ENCODE results near the gene ABCC11. TPM values are rescaled to one million over a fixed set of nuclear protein-coding genes. Genes with fewer than 3 reads are reported as not detected.

ABCC11 gene
- total RNA-seq, 8 experiments from 2014 or later = 0.27 to 0.92 (median 0.29) TPM

DNA sequence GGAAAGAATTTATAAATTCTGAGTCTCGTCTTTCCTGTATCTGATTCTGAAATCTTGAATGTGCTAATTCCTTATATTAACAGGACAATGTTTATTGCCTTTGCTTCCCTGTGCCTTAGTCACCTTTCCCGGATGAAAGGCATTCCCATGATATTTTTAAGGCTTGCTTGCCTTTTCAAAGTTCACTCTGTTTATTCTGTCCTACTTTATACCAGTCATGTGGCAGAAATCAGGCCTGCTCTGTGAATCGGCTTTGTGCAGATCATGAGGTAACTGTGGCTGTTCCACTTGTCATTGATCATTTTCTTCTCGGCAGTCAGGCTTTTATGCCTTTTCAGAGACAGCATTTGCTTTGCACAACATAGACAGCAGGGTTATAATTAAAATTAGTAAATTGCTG, 28.8 kb upstream of the ABCC11 start:
- Histone ChIP-seq H3K27ac (peak overlapping the region in 1 of 2 donors; percentile 26), H3K4me3 (no peak overlapping the region), H3K4me1 (replicated peaks in 1 of 2) (peaks cover 7 to 11% of the 10 kb centered on the region in 2 donors)
- in situ Hi-C loops (cut with MboI; ENCODE audit: low pct_unique_long_range_greater_than_20kb in 2 of 9, low sequenced_read_pairs in 9 of 9, unreplicated experiment in 9 of 9) = loop anchor here in 1 of 9 experiments (25.0 kb wide), 1 partner anchor 111 kb away; the partner anchor contains the start of gene SIAH1
- 20 to 94% (median 51%) methylated on average over 1 to 4 of the region's 4 CpGs for WGBS, 10 experiments
- ATAC-seq (replicated peaks in 6 of 8) = peak in 5 of 8 experiments; percentile 73 to 95 (median 82)

- no peak overlapping the region for H3K4me3 ChIP-seq
- in situ Hi-C loops (cut with MboI; ENCODE audit: low pct_unique_long_range_greater_than_20kb in 2 of 9, low sequenced_read_pairs in 9 of 9, unreplicated experiment in 9 of 9) = no loop called here
- H3K27ac ChIP-seq = no peak overlapping the region
- 67 to 100% (median 92%) methylated on average over 1 of the region's 1 CpG; no CpG with 5 or more reads in 5 of the 10 experiments for WGBS, 10 experiments
- peaks cover 7 to 11% of the 10 kb centered on the region in 2 donors for H3K4me1 ChIP-seq (replicated peaks in 1 of 2)
- no peak for ATAC-seq (replicated peaks in 6 of 8)
Observed at GRCh38 chr16:48274476-48274875, 27.1 kb upstream of the ABCC11 start.

DNA sequence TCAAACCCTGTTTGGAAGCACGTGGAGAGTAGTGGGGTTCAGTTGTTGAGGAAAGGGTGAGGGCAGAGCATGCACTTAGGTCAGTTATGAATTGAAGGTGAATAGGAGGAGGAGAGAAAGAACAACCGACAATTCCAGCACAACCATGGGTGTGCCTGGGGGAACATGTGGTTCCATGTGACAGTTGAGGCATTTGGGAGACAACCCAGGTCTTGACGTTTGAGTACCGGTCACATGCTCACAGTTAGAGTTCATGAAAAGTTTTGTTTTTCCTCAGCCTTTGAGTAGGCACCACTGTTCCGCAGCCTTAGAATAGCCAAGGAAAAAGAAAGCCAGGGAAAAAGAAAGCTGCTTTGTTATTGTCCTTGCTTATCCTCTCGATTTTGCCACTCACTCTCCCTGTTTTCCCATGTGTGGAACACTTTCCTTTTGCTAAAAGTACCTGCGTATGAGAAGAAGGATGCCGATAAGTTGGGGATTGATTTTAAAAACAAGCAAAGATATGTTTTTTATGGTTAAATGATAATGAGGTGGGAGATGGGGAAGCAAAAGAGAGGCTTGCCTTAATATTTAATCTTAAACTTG, 25.6 kb upstream of the ABCC11 start:
- Histone ChIP-seq H3K27ac (peak overlapping the region in 1 of 2 donors; percentile 13), H3K4me1 (replicated peaks in 1 of 2) (peaks cover 7 to 11% of the 10 kb centered on the region in 2 donors), H3K4me3 (no peak overlapping the region)
- ATAC-seq (replicated peaks in 6 of 8) = peak in 4 of 8 experiments; percentile 20 to 56 (median 47)
- 47 to 100% (median 76%) methylated on average over 1 to 8 of the region's 8 CpGs for WGBS, 10 experiments
- in situ Hi-C loops (cut with MboI; ENCODE audit: low pct_unique_long_range_greater_than_20kb in 2 of 9, low sequenced_read_pairs in 9 of 9, unreplicated experiment in 9 of 9) = no loop called here

DNA sequence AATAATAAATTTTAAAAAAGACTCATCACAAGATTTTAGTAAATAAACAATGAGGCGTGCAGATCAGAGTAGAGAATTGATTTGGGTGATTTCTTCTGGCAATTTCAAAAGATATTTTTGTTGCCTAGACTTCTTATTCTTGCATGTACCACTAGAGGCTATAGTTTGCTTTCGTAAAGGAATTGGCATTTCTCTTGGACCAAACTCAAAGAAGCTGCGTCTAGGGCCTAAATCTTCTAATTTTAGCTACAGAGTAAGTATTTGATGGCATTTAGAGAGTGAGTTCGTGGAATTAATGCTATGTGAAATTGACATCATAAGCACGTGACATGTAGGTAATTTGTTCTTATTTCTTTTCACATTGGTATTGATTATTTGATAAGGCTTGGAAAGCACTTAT, 24.4 kb upstream of the ABCC11 start:
- 75 to 98% (median 94%) methylated on average over 2 to 5 of the region's 5 CpGs; no CpG with 5 or more reads in 1 of the 10 experiments for WGBS, 10 experiments
- Histone ChIP-seq H3K4me1 (replicated peaks in 1 of 2) (peaks cover 7 to 11% of the 10 kb centered on the region in 2 donors), H3K4me3 (no peak overlapping the region), H3K27ac (no peak overlapping the region)
- ATAC-seq (replicated peaks in 6 of 8) = no peak
- in situ Hi-C loops (cut with MboI; ENCODE audit: low pct_unique_long_range_greater_than_20kb in 2 of 9, low sequenced_read_pairs in 9 of 9, unreplicated experiment in 9 of 9) = no loop called here

GRCh38 chr16:48269011-48269410, 21.7 kb upstream of the ABCC11 start:
- no peak overlapping the region for H3K4me3 ChIP-seq
- in situ Hi-C loops (cut with MboI; ENCODE audit: low pct_unique_long_range_greater_than_20kb in 2 of 9, low sequenced_read_pairs in 9 of 9, unreplicated experiment in 9 of 9) = no loop called here
- no peak overlapping the region for H3K27ac ChIP-seq
- no peaks in the 10 kb centered on the region for H3K4me1 ChIP-seq (replicated peaks in 1 of 2)
- no peak for ATAC-seq (replicated peaks in 6 of 8)

- no peak for ATAC-seq (replicated peaks in 6 of 8)
- in situ Hi-C loops (cut with MboI; ENCODE audit: low pct_unique_long_range_greater_than_20kb in 2 of 9, low sequenced_read_pairs in 9 of 9, unreplicated experiment in 9 of 9) = no loop called here
- H3K4me1 ChIP-seq (replicated peaks in 1 of 2) = no peaks in the 10 kb centered on the region
- no peak overlapping the region for H3K27ac ChIP-seq
- WGBS, 10 experiments = 55 to 100% (median 93%) methylated on average over 1 to 2 of the region's 2 CpGs; no CpG with 5 or more reads in 1 of the 10 experiments
- no peak overlapping the region for H3K4me3 ChIP-seq
Observed at GRCh38 chr16:48262631-48263030, 15.3 kb upstream of the ABCC11 start.

- Histone ChIP-seq H3K4me3 (no peak overlapping the region), H3K4me1 (replicated peaks in 1 of 2) (no peaks in the 10 kb centered on the region), H3K27ac (no peak overlapping the region)
- ATAC-seq (replicated peaks in 6 of 8) = no peak
- in situ Hi-C loops (cut with MboI; ENCODE audit: low pct_unique_long_range_greater_than_20kb in 2 of 9, low sequenced_read_pairs in 9 of 9, unreplicated experiment in 9 of 9) = no loop called here
- WGBS, 10 experiments = 87 to 100% (median 100%) methylated on average over 1 of the region's 1 CpG; no CpG with 5 or more reads in 3 of the 10 experiments
Observed at GRCh38 chr16:48261569-48261968, 14.2 kb upstream of the ABCC11 start.

- in situ Hi-C loops (cut with MboI; ENCODE audit: low pct_unique_long_range_greater_than_20kb in 2 of 9, low sequenced_read_pairs in 9 of 9, unreplicated experiment in 9 of 9) = no loop called here
- WGBS, 10 experiments = 72 to 100% (median 94%) methylated on average over 1 to 5 of the region's 7 CpGs; no CpG with 5 or more reads in 1 of the 10 experiments
- H3K4me1 ChIP-seq (replicated peaks in 1 of 2) = no peaks in the 10 kb centered on the region
- no peak for ATAC-seq (replicated peaks in 6 of 8)
- H3K27ac ChIP-seq = no peak overlapping the region
- no peak overlapping the region for H3K4me3 ChIP-seq
Observed at GRCh38 chr16:48256579-48257177, 9.3 kb upstream of the ABCC11 start.

DNA sequence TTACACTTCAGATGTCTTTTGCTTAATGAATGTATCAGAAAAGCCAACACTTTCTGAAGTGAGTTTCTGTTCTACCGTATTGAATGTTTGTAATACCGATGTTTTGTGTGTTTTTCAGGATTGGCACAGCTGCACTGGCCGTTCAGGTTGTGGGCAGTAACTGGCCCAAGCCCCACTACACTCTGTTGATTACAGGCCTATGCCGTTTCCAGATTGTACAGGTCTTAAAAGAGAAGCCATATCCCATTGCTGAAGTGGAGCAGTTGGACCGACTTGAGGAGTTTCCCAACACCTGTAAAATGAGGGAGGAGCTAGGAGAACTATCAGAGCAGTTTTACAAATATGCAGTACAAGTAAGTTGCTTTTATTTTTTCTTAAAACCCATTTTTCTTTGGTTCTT, 4.7 kb upstream of the ABCC11 start:
- 79 to 97% (median 89%) methylated on average over 2 to 5 of the region's 5 CpGs for WGBS, 10 experiments
- H3K27ac ChIP-seq = no peak overlapping the region
- in situ Hi-C loops (cut with MboI; ENCODE audit: low pct_unique_long_range_greater_than_20kb in 2 of 9, low sequenced_read_pairs in 9 of 9, unreplicated experiment in 9 of 9) = no loop called here
- H3K4me3 ChIP-seq = no peak overlapping the region
- H3K4me1 ChIP-seq (replicated peaks in 1 of 2) = no peaks in the 10 kb centered on the region
- ATAC-seq (replicated peaks in 6 of 8) = no peak

DNA sequence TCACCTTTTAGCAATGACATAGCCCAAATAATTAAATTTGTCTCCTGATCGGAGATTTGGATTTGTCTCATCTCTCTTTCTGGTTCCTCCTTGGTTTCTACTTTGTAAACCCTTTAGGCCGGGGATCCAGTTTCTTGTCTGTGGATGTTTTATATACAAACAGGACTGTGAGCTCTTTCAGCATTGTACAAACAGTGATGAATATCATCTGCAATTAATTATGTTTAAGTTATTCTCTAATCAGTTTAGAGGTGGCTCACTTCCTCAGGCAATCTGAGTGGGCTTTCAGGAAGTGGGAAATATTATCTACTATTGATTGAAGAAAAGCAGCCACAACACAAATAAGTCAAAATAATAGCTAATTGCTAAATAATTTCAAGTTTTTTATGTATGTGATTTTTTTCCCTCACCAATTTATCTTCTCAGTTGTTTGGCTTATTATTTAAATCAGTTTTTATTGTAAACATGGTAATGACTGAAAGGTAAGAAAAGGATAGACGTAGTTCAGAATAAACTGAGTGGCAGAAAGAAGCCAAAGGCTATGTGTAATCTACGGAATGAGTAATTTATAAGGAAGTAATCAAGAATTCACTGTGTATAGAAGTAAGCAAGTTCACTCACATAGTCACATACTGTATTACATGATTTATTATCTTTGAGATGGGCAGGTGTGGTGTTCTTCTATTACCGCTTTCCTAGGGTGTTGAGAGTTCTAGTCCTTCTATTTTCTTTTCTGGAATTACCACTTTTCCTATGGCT, 3.4 kb upstream of the ABCC11 start:
- H3K27ac ChIP-seq = no peak overlapping the region
- no peak overlapping the region for H3K4me3 ChIP-seq
- 80 to 97% (median 88%) methylated on average over 1 to 5 of the region's 5 CpGs; no CpG with 5 or more reads in 1 of the 10 experiments for WGBS, 10 experiments
- in situ Hi-C loops (cut with MboI; ENCODE audit: low pct_unique_long_range_greater_than_20kb in 2 of 9, low sequenced_read_pairs in 9 of 9, unreplicated experiment in 9 of 9) = no loop called here
- H3K4me1 ChIP-seq (replicated peaks in 1 of 2) = peaks cover 6 to 7% of the 10 kb centered on the region in 2 donors
- no peak for ATAC-seq (replicated peaks in 6 of 8)

DNA sequence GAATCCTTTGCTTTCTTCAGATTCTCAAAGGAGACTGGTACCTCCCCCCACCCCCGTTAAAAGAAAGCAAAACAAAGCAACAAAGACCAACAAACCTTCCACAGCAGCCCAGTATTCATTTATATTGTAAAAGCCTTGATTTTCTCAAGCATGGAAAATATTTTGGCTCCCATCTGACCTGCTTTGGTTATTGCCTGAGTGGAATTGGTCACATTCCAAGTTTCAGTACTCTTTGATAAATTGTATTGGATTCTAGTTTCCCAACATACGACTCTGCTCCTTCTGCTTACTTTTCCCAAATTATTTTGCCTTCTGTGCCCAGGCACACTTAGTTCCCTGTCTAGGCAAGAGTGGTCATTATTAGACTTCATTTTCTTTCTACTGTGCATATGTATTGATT, 1.3 kb downstream of the ABCC11 start:
- WGBS, 10 experiments = 17 to 76% (median 38%) methylated on average over 1 to 2 of the region's 2 CpGs; no CpG with 5 or more reads in 4 of the 10 experiments
- H3K27ac ChIP-seq = no peak overlapping the region
- peaks cover 12 to 13% of the 10 kb centered on the region in 2 donors for H3K4me1 ChIP-seq (replicated peaks in 1 of 2)
- ATAC-seq (replicated peaks in 6 of 8) = no peak
- H3K4me3 ChIP-seq = no peak overlapping the region
- in situ Hi-C loops (cut with MboI; ENCODE audit: low pct_unique_long_range_greater_than_20kb in 2 of 9, low sequenced_read_pairs in 9 of 9, unreplicated experiment in 9 of 9) = loop anchor here in 3 of 9 experiments (25.0 kb wide), 2 partner anchors 366 to 391 kb away; partner anchors contain the start of gene N4BP1 (in 1 of the 3)

- in situ Hi-C loops (cut with MboI; ENCODE audit: low pct_unique_long_range_greater_than_20kb in 2 of 9, low sequenced_read_pairs in 9 of 9, unreplicated experiment in 9 of 9) = loop anchor here in 3 of 9 experiments (25.0 kb wide), 2 partner anchors 367 to 392 kb away; partner anchors contain the start of gene N4BP1 (in 1 of the 3)
- peak overlapping the region; percentile 51 to 96 (median 57) for H3K4me3 ChIP-seq
- peak in 1 of 8 experiments; percentile 8 for ATAC-seq (replicated peaks in 6 of 8)
- peaks cover 12 to 13% of the 10 kb centered on the region in 2 donors for H3K4me1 ChIP-seq (replicated peaks in 1 of 2)
- WGBS, 10 experiments = 0 to 17% (median 4%) methylated on average over 2 to 8 of the region's 8 CpGs
- peak overlapping the region; percentile 62 to 91 for H3K27ac ChIP-seq
Observed at GRCh38 chr16:48244863-48245195, 2.5 kb downstream of the ABCC11 start.

All from motor neuron (in vitro differentiated cells).